BJ (cell line): ENCODE data around the gene MYADML2. TPM values are rescaled to one million over a fixed set of nuclear protein-coding genes. Genes with fewer than 3 reads are reported as not detected.

Experiments
- CTCF ChIA-PET: fragments of 350-600 bp; formaldehyde crosslinking; extraction: SDS; loops from one replicate; lab custom pipeline; 2021; ENCODE audit warnings: antibody characterized with exemption, inconsistent platforms; lab: Yijun Ruan, JAX
- POLR2A ChIA-PET: fragments of 300-600 bp; sonication (Branson Sonifier 250); formaldehyde crosslinking; extraction: SDS; loops from one replicate; lab custom pipeline; 2021; ENCODE audit warnings: antibody characterized with exemption; lab: Charles Lee
- DNase-seq: peaks from one replicate; pipeline ENCODE4 v3.0.0-alpha.2; 2011; ENCODE audit warnings: low read depth
- H3K27me3 ChIP-seq: 2 replicates; pipeline ENCODE4 v1.6.0; 2011; ENCODE audit warnings: low read length; ENCODE audit not compliant: control insufficient read depth, insufficient read depth
- H3K36me3 ChIP-seq: 2 replicates; pipeline ENCODE4 v1.5.1; 2011; ENCODE audit warnings: low read length; ENCODE audit not compliant: control insufficient read depth, insufficient read depth
- H3K4me3 ChIP-seq: 2 replicates; pipeline ENCODE4 v1.5.1; 2011; ENCODE audit warnings: low read depth, mild to moderate bottlenecking, control low read depth, low read length
- polyA plus RNA-seq: library from polyadenylated mRNA; depleted of rRNA; stranded (reverse); fragments of >200 nt; gene quantifications from 2 replicates; pipeline ENCODE4 v1.2.3, GENCODE V29; 2011
- TF ChIP-seq, protein P1 (sequence below): IDR thresholded peaks from 2 replicates; pipeline ENCODE4 v1.5.1; 2011; ENCODE audit warnings: low read depth, mild to moderate bottlenecking, control low read depth, inconsistent platforms, low read length, moderate library complexity; ENCODE audit not compliant: insufficient read depth

Gene MYADML2
- polyA plus RNA-seq, 1 experiment, result not detected

DNA sequence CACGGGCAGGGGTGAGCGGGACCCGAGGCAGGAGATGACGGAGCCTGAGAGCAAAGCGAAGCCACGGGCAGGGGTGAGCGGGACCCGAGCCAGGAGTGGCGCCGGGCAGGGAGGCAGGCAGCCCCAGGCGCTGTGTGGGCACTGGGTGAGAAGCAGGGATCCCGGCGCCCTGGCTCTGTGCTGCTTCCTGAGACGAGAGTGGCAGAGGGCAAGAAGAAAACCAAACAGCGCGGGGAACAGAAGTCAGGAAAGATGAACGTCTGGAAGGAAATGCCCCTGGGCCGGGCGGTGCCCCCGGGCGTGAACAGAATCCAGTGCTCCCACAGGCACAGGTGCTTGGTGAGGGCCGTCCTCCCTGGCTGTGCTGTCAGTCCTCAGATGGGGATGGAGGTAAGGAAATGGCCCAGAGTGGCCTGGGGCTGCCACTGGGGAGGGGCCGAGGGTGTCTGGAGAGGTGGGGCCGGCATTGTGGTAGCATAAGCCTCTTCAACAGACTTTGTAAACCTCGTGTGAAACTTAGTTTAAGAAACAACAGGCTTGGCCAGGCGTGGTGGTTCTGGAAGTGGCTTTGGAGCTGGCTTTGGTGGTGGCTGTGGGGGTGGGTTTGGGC, 40.2 kb upstream of the MYADML2 start:
- Histone ChIP-seq H3K36me3 (peaks cover 14% of the 10 kb centered on the region), H3K27me3 (no peaks in the 10 kb centered on the region), H3K4me3 (no peak overlapping the region)
- ChIA-PET CTCF (no interaction called here), POLR2A (no interaction called here)
- TF ChIP-seq, protein P1, sequence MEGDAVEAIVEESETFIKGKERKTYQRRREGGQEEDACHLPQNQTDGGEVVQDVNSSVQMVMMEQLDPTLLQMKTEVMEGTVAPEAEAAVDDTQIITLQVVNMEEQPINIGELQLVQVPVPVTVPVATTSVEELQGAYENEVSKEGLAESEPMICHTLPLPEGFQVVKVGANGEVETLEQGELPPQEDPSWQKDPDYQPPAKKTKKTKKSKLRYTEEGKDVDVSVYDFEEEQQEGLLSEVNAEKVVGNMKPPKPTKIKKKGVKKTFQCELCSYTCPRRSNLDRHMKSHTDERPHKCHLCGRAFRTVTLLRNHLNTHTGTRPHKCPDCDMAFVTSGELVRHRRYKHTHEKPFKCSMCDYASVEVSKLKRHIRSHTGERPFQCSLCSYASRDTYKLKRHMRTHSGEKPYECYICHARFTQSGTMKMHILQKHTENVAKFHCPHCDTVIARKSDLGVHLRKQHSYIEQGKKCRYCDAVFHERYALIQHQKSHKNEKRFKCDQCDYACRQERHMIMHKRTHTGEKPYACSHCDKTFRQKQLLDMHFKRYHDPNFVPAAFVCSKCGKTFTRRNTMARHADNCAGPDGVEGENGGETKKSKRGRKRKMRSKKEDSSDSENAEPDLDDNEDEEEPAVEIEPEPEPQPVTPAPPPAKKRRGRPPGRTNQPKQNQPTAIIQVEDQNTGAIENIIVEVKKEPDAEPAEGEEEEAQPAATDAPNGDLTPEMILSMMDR, result no peak
- DNase-seq, result no peak

DNA sequence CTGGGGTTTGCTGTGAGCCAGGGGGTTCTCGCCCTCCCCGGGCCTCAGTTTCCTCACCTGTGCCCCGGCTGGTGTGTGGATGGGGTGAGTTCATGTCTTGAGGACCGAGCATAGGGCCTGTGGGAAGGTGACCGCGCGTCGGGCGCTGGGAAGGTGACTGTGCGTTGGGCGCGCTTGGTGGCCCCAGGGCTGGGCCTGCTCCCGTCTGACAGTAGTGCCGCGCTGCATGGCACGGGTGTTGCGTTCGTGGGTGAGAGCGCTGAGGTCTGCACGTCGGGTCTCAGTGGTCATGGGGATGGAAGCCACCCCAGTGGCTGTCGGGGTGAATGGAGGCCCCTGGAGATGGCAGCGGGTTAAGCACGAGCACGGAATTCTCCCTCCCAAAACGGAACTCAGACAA, 39.6 kb upstream of the MYADML2 start:
- Histone ChIP-seq H3K4me3 (no peak overlapping the region), H3K27me3 (no peaks in the 10 kb centered on the region), H3K36me3 (peaks cover 14% of the 10 kb centered on the region)
- ChIA-PET POLR2A (no interaction called here), CTCF (no interaction called here)
- TF ChIP-seq, protein P1, result no peak
- no peak for DNase-seq

DNA sequence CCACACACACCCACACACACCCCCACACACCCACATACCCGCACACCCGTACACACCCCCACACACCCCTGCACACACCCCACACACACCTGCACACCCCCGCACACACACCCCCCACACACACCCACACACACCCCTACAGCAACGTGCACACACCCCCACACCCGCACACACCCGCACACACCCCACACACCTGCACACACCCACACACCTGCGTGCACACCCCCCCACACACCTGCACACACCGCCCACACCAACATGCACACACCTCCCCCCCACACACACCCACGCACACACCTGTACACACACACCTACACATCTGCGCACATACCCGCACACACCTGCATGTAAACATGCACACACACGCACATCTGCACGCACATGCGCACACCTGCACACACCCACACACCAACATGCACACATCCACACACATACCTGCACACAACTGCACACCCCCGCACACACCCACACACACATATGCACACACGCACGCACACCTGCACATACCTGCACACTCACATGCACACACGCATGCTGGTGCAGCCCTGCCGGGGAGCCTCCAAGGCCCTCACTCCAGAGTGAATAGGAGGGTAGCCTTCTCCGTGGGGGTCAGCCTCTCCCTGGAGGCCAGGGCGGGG, 37.9 kb upstream of the MYADML2 start:
- DNase-seq, result no peak
- Histone ChIP-seq H3K27me3 (no peaks in the 10 kb centered on the region), H3K4me3 (no peak overlapping the region), H3K36me3 (peaks cover 14% of the 10 kb centered on the region)
- CTCF ChIA-PET, result interaction anchor here (1.4 kb wide), 1 partner anchor 25 kb away, joined by 5 read pairs; no protein-coding TSS in a partner anchor
- POLR2A ChIA-PET, result interaction anchor here (0.7 kb wide), 1 partner anchor 136 kb away, joined by 4 read pairs; no protein-coding TSS in a partner anchor
- TF ChIP-seq, protein P1, result no peak

DNA sequence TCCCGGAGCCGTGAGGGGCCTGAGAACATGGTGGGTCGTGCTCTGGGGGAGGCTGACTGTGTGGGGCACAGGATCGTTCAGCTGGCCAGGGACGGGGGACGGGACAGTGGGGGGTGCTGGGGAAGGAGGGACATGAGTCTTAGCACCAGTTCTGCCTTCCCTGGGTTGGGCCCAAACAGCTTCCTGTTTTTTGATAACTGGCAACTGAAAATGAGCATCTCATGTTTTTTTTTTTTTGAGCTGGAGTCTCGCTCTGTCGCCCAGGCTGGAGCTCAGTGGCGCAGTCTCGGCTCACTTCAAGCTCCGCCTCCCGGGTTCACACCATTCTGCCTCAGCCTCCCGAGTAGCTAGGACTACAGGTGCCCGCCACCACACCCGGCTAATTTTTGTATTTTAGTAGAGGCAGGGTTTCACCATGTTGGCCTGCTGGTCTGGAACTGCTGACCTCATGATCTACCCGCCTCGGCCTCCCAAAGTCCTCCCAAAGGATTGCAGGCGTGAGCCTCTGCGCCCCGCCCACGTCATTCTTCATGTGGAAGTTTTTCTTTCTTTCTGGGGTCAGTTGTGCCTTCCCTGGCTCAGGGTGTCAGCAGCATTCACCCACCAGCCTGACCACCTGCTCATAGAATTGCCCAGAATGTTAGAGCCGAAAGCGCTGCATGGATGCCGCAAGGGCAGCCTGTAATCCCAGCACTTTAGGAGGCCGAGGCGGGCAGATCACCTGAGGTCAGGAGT, 36.8 kb upstream of the MYADML2 start:
- Histone ChIP-seq H3K27me3 (no peaks in the 10 kb centered on the region), H3K36me3 (peaks cover 16% of the 10 kb centered on the region), H3K4me3 (no peak overlapping the region)
- DNase-seq, result no peak
- TF ChIP-seq, protein P1, result no peak
- ChIA-PET POLR2A (no interaction called here), CTCF (interaction anchor here (0.7 kb wide), 1 partner anchor 8 kb away, joined by 3 read pairs; no protein-coding TSS in a partner anchor)
